Peyer's patch (tissue), 4 donors: ENCODE results near the gene DNAH8.

Experiments used
- POLR2A ChIP-seq, 2 donors: fragments of 450-650 bp; IDR thresholded peaks; one replicate each; pipeline ENCODE4 v1.5.1; 2017; ENCODE audit warnings: antibody characterized with exemption in 2 of 2, mild to moderate bottlenecking in 2 of 2, moderate library complexity in 2 of 2
- TF ChIP-seq, protein P1 (sequence below), 6 experiments: fragments of 450-650 bp in 4 of 6; fragments of 200-600 bp in 2 of 6; sonication (generic) in 1 of 6; IDR thresholded peaks; one replicate each; pipeline ENCODE4 v1.5.1; 2017 to 2019; ENCODE audit warnings: antibody characterized with exemption in 6 of 6, mild to moderate bottlenecking in 3 of 6, moderate library complexity in 1 of 6

DNA sequence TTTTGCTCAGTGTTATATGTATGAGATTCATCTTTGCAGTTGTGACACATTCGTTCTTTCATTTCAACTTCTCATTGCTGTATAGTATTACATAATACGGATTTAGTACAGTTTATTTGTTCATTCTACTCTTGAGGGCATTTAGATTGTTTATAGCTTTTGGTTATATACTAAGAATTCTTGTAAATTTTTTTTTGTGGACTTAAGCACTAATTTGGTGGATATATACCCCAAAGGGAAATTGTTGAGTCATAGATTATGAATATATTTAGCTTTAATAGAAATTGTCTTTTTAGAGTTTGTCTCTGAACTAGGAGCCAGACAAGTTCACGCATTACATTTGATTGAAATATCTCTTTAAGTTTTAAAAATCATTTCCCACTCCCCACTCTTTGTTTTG lies 79.6 kb downstream of the DNAH8 start:
- TF ChIP-seq, protein P1, sequence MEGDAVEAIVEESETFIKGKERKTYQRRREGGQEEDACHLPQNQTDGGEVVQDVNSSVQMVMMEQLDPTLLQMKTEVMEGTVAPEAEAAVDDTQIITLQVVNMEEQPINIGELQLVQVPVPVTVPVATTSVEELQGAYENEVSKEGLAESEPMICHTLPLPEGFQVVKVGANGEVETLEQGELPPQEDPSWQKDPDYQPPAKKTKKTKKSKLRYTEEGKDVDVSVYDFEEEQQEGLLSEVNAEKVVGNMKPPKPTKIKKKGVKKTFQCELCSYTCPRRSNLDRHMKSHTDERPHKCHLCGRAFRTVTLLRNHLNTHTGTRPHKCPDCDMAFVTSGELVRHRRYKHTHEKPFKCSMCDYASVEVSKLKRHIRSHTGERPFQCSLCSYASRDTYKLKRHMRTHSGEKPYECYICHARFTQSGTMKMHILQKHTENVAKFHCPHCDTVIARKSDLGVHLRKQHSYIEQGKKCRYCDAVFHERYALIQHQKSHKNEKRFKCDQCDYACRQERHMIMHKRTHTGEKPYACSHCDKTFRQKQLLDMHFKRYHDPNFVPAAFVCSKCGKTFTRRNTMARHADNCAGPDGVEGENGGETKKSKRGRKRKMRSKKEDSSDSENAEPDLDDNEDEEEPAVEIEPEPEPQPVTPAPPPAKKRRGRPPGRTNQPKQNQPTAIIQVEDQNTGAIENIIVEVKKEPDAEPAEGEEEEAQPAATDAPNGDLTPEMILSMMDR (IDR thresholded peaks at IDR 0.05) = no peak
- no peak for TF ChIP-seq POLR2A (IDR thresholded peaks at IDR 0.05)
